Activated CD8-positive, alpha-beta memory T cell treated with anti-CD3 and anti-CD28 coated beads for 24 hours (primary cell): ENCODE measurements around the gene CA10.

Experiments
- DNase-seq: peaks from one replicate; pipeline ENCODE4 v3.0.0-alpha.2; 2020

Gene CA10

DNA sequence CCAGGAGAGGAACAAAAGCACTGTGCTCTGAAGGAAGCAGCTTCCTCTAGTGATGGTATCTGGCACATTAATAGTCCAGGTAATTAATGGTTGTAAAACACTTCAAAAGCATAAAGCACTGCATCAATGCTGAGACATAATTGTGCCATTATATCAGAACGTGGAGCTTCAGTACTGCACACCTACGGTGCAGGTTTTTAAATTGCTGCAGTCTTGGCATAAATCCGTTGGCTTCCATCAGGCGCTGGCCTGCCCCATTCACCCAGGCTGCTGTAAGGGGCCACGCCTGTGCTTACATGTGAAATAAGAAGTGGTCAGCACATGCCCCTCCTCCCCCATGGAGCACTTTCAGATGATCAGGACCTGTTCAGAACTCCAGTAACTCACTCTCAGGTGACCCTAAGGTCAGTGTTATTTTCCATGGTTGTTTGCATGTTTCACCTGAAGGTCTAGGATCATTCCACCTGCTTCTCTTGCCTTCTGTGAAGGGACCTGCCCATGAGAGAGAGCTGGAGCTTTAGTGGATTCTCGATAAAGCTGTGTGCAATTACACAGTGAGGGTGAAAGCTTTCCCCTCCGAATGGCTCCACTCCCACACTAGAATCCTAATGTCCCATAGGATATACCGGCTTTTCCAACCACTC, 345.3 kb downstream of the CA10 start:
- DNase-seq, result no peak

DNA sequence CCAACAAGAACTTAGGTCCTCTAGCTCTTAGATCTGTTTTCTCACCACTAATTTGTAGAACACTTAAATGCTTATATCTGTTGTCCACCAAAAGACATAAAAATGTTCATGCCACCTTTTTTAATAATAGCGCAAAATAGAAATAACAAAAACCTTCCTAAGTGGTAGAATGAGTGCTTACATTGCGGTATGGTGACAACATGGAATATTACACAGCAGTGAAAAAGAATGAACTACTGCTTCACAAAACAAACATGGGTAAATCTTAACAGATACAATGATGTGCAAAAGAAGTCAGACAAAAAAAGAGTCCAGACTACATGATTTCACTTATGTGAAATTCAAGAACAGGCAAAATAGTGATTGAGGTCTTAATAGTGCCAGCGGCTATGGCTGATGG, 351.1 kb downstream of the CA10 start:
- no peak for DNase-seq

GRCh38 chr17:51805765-51806164, 352.7 kb downstream of the CA10 start:
- DNase-seq, result no peak

GRCh38 chr17:51805185-51805584, 353.3 kb downstream of the CA10 start:
- no peak for DNase-seq

- no peak for DNase-seq
Observed at GRCh38 chr17:51803161-51803560, 355.4 kb downstream of the CA10 start.

- DNase-seq, result no peak
Observed at GRCh38 chr17:51802544-51802943, 356.0 kb downstream of the CA10 start.

DNA sequence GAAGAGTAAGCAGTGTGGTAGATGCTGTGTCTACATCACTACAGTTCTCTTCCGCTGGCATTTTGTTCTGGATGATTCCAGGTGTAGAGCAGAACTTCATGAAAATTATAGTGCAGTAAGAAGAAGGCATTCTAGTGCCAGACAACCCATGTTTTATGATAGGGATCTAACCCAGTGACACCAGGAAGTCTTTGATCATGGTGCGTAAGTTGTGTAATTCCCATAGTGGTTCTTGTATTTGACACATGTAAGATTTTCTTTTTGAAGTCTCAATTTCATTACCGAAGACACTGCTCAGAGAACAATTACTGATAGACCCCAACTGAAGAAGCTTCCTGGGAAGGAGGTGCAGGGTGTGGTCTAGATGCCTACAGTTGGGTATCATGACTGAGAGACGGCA, 356.9 kb downstream of the CA10 start:
- DNase-seq, result no peak

DNA sequence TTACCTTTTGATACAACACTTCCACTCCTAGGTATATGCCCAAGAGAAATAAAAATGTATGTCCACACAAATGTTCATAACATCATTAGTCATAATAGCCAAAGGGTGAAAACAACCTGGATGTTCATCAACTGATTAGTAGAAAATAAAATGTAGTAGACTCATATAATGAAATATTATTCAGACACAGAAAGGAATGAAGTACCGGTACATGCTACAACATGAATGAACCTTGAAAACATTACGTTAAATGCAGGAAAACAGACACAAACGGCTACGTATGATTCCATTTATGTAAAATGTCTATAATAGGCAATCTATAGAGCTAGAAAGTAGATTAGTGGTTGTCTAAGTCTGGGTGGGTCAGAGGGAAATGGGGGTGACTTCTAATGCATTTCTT, 358.5 kb downstream of the CA10 start:
- DNase-seq, result no peak

DNA sequence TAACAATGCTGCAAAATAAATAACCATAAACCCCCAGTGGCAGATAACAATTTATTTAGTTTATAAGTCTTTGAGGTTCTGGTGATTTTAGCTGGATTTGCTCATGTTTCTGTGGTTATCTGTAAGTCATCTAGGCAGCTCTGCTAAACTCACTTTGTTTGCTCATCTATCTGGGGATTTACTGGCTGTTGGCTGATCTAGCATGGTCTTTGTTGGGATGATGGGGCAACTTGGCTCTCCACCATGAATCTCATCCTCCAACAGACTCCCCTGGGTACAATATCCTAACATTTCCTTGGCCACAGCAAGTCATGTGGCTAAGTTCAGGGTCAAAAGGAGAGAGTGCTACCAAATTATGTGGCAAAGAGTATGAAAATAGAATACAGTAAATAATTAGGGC, 359.3 kb downstream of the CA10 start:
- DNase-seq, result no peak

DNA sequence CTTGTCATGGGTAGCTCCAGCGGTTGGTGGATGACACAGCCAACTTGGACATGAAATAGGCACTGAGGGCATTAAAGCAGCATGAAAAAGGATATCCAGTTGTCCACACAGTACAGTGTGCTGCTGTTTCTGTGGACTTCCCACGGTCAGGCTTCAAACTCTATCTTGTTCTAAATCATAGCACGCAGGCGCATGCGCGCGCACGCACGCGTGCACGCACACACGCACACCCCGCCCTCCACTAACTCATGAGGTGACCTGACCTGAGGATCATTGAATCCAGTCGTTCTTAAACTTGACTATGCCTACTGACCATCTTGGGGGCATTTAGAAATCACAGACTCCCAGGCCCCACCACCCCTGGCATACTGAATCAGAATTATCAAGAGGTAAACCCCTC, 361.4 kb downstream of the CA10 start:
- DNase-seq, result no peak

DNA sequence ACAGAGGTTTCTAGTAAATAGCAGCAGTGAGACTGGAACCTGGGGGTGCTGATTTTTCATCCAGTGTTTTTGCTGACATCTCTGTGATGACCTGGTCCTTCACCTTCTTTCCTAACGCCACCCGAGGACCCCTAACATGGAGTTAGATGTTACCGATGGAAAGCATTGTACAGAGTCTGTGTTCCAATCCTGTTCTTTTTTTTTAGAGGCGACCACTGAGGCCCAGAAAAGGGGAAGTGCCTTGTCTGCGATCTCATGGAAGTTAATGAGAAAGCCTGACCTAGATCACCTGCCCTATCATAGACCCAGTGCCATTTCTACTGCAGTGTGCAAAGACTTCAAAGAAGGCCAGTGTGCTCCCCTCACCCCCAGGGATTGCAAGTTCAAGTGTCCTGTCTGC, 362.5 kb downstream of the CA10 start:
- no peak for DNase-seq

- no peak for DNase-seq
Observed at GRCh38 chr17:51795401-51795800, 363.1 kb downstream of the CA10 start.

GRCh38 chr17:51794466-51794865, 364.0 kb downstream of the CA10 start:
- no peak for DNase-seq

- no peak for DNase-seq
Observed at GRCh38 chr17:51793686-51794085, 364.8 kb downstream of the CA10 start.

GRCh38 chr17:51778842-51779241, 379.7 kb downstream of the CA10 start:
- DNase-seq, result no peak

- DNase-seq, result no peak
Observed at GRCh38 chr17:51770027-51770759, 388.3 kb downstream of the CA10 start.

- DNase-seq, result no peak
Observed at GRCh38 chr17:51769231-51769630, 389.3 kb downstream of the CA10 start.

- no peak for DNase-seq
Observed at GRCh38 chr17:51768706-51769105, 389.8 kb downstream of the CA10 start.

DNA sequence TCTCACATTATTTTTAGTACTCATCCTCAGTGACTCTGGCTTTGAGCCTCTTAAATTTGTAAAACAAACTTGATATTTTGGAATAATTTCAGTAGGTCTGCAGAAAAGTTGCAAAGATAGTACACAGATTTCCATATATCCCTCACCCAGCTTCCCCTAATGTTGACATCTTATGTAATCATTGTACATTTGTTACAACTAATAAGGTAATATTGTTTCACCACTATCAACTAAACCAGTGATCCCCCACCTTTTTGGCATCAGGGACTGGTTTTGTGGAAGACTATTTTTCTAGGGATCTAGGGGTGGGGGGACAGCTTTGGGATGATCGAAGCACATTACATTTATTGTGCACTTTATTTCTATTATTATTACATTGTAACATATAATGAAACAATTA, 391.2 kb downstream of the CA10 start:
- no peak for DNase-seq

- no peak for DNase-seq
Observed at GRCh38 chr17:51765282-51766135, 393.0 kb downstream of the CA10 start.

DNA sequence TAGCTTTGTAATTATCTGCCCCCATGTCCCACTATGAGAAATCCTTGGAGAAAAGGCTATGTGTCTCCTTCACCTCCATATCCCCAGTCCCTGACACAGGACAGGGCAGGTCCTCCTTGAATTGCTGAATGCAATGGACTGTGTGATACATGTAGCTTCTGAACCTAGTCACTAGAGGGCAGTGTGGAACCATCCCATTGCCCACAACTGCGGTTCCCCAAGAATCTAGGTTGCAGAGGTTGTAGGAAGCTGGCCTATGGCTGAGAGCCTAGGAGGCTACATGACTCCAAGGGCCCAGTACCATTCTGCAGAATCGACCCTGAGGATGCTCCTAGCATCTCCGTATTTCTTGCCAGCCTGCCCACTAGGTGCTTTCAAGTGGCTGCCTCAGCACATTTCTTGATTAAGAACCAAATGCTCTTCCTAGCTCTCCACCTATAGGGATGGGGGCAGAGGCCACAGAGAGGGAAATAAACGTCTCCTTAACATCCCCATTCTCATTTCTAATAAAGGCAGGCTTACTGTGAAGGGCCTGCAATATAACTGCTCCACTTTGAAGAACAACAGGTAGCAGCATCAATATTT, 394.0 kb downstream of the CA10 start:
- DNase-seq, result peak; percentile 60

GRCh38 chr17:51763058-51763457, 395.5 kb downstream of the CA10 start:
- no peak for DNase-seq

DNA sequence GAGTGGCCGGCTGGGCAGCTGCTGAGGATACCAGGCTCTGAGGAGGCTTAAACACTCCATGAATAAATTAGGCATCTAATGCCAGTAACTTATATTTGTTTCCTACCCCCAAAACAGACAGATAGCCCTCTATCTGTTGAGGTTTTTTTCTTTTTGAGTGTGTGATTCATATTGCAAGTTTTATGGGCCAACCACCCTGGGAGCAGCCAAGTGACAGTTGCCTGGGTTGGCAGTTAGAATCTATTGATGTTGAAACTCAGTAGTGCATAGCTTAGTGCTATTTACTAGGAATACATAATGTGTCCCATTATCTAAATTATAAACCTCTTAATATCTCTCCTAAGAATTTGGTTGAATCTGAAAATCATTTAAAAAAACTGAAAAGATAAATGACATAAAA, 397.4 kb downstream of the CA10 start:
- DNase-seq, result no peak

GRCh38 chr17:51759260-51759659, 399.3 kb downstream of the CA10 start:
- no peak for DNase-seq
